HG03432 (cell line): ENCODE results near the gene ZNF581.

Source experiments
- ATAC-seq: cut with Tn5 transposase; IDR thresholded peaks from one replicate; pipeline ENCODE4 v1.9.1; 2021; ENCODE audit warnings: mild to moderate bottlenecking, moderate library complexity; ENCODE audit not compliant: unreplicated experiment

ZNF581 gene

GRCh38 chr19:55678121-55678671 is 34.7 kb downstream of the ZNF581 start:
- peak; percentile 67 for ATAC-seq

GRCh38 chr19:55679343-55680257 is 36.2 kb downstream of the ZNF581 start:
- no peak for ATAC-seq

DNA sequence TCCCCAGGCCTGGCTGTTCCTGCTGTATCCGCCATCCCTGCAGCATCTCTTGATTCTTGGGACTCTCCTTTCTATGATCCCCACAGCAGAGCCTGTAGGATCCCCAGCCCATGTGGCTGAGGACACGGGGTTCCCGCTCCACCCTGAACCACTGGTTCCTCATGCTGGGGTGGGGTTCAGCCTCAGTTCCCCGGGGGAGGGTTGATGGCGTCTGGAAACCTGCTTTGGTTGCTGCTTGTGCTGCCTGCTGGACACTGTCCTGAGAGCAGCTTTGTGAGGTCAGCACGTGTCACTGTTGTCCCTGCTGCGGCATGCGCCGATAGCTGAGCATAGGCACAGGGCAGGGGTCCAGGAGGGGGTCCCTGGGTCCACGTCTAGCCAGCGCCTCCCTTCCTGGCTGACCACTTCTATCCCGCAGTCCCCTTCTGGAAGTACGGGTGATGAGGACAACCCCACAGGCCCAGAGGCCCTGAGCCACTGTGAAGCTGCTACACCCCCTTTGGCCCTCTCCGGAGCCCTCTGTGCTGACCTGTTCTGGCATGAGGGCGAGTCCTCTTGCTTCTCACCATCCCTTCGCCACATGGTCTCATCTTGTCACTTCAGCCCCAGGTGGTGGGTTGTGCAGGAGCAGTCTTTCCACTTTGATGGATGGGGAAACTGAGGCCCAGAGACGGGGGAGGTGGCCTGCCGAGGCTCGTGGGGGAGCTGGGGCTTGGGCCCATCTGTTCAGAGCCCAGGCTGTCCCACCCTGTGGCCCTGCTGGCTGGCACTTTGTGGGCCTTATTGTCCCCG is 37.1 kb downstream of the ZNF581 start:
- no peak for ATAC-seq

DNA sequence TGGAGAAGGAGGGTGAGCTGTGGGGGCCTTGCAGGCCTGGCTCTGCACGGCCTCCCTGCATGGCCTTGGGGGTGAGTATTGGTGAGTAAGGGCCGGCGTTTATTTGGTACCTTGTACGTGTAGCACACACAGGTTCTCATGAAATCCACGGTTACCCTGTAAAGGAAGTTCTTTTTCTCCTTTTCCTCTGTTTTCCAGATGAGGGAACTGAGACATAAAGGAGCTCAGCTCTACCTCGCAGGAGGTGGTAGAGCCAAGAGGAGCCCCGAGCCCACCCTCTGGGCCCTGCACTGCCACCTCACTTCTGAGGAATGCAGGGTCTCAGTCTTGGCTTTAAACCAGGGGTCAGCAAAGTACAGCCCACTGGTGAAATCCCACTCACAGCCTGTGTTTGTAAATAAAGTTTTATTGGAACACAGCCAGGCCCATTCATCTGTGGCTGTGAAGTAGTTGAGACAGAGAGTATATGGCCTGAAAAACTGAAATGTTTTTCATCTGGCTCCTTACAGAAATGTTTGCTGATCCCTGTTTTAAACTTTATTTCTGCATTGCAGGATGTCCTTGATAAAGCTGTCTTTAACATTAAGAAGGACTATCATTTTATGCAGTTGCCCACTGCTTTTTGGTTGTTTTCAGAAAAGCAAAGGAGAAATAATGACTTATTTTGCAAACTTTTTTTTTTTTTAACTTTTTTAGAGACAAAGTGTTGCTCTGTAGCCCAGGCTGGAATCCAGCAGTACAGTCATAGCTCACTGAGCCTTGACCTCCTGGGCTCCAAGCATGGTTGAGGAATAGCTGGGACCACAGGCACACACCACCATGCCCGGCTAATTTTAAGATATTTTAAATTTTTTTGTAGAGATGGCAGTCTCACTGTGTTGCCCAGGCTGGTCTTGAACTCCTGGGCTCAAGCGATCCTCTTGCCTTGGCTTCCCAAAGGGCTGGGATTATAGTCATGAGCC is 38.0 kb downstream of the ZNF581 start:
- no peak for ATAC-seq

DNA sequence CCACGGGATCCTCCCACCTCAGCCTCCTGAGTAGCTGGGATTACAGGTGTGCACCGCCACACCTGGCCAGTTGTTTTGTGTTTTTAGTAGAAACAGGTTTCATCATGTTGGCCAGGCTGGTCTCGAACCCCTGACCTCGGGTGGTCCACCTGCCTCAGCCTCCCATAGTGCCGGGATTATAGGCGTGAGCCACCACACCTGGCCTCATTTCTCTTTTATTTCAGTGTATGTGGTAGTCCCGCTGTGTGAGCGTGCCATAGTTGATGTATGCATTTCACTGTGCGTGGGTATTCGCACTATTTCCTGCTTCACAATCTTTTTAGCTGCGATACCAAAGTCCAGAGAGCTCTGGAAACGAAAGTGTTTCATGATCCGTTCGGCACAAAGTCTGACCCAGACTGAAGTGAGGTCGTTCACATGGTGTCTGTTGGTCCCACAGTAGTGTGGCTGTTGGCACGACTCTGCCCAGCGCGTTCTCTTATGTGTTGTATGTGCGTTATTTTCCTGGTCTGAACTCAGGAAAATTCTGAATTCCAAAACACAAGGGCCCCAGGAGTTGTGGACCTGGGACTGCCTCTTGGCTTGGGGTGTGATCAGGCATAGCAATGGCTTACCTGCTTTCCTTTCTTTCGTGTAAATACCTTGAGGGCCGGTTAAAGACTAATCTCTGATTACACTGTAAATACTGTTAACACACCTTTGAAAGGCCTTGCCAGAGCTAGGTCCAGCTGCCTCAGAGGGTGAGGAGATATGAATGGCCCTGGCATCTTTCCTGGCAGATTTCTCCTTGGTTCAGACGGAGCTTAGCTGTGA is 40.2 kb downstream of the ZNF581 start:
- ATAC-seq: no peak

- ATAC-seq: no peak
These were observed 41.7 kb downstream of the ZNF581 start for GRCh38 chr19:55684946-55685681.

DNA sequence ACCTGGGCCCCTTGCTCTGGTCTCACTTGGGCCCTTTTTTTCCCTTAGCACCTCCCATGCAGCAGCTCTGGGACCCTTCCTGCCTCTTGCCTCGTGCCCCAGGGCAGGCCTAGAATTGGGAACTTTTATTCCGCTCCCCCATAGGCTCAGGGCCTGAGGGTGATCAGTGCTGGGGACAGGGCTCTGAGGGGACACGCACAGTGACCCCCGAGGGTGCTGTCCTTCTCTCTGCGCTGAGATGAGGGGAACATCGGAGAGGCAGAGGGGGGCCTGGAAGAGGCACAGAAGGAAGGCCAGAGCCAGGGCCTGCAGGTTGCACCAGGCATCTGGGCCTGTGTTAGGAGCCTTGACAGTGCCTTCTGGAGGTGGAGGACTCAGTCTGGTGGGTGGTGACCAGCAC is 42.3 kb downstream of the ZNF581 start:
- ATAC-seq: no peak

DNA sequence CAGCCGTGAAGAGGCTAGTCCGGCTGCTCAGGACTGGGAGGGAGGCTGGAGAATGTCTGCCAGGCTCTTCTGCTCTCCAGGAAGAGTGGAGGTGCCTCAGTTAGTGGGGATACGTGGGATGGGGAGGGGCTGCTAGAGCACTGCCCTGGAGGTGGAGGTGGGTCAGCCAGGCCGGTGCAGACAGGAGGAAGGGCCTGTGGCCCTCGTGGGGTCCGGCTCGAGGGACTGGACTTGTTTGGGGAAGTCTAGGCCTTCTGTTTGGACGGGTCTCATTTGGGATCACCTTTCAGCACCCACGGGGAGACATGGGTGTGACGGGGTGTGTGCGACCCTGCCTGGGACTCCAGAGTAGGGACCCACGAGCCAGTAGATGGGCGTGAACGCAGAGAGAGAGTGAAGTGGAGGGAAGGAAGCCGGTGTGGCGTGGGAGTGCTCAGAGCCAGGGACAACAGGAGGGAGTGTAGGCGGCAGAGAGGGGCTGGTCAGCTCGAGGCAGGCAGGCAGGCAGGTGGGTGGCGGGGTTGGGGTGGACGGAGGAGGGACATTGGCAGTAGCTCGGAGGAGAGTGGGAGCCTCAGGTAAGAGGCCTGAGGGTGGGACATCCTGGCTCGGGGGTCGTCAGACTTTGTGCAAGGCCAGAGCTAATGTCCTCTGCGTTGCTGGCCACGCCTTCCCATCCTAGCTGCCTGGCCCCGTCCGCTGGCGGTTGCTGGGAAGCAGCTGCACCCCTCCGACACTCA is 43.0 kb downstream of the ZNF581 start:
- ATAC-seq: no peak

DNA sequence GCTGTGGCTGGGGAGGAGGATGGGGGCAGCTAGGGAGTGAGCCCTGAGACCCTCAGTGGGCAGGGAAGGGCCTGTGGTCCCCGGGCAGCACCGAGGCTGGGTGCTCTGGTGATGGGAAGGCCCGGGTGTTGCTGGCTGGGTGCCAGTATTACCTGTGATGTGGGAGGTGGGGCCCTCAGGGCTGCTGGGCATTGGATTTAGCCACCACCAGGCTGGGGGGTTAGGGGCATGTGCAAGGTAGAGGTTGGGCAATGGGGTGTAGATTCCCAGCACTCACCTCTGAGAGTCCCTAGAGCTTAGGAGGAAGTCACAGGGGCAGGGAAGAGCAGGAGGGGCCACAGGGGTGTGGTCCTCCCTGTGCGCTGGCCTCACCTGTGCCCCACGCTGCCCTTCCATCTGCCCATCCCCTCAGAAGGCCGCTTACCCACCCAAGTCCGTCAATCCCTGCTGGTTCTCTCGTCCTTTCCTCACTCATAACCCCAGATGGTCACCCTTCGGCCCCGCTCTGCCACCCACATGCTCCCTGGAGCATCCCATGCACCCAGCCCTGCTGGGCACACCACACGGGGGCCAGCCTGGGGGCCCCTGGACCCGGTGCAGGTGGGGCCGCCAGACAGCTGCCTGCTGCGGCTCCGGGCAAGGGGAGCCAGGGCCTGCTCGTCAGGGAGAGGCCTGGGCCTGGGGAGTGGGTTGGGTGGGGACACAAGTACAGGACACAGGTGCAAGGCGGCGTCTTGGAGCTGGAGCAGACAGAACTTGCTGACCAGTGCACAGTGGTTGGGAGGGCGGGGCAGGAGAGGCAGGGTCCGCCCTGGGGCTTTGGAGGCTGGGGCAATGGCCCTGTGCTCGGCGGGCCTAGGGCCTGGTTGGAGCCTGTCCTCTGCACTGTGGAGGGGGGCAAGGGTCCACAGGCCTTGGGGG is 44.1 kb downstream of the ZNF581 start:
- no peak for ATAC-seq

- no peak for ATAC-seq
These were observed 45.2 kb downstream of the ZNF581 start for GRCh38 chr19:55688422-55689218.

DNA sequence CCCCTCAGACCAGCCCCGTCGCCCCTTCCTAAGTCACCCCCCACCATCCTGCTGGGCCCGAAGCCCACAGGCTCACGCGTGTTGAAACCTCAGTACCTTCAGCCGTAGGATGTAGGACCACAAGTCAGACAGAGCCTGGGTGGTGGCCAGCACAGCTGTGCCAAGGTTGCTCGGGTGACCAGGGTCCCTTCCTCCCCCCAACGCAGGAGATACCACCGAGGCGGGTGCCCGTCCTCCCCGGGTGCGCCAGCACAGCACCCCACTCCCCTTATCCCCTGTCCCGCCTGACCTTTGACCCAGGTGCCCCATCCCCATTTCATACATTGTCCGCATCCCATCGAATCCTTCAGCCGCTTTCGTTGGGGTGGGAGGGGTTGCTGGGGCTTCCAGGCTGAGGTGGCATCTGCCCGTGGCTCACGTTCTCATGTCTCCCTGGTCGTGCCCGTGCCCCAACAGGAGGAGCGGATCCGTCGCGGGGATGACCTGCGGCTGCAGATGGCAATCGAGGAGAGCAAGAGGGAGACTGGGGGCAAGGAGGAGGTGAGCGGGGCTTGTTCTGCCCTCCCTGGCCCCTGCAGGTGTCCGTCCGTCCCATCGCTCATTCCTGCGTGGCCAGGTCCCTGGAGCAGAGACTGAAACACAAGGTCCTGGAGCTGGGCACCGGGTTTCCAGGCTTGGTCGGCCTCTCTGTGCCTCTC is 46.1 kb downstream of the ZNF581 start:
- ATAC-seq: no peak

- no peak for ATAC-seq
These were observed 46.8 kb downstream of the ZNF581 start for GRCh38 chr19:55690109-55690768.

GRCh38 chr19:55690769-55691545 is 47.5 kb downstream of the ZNF581 start:
- no peak for ATAC-seq
